HG03565 (cell line): ENCODE data around the gene LIMK2.
"Not testable (repeated sequence)": the region's sequence is repeated elsewhere in the genome, so short reads cannot be mapped to it uniquely, and the experiment has no call there.

ENCODE experiments used
- ATAC-seq: cut with Tn5 transposase; IDR thresholded peaks from one replicate; pipeline ENCODE4 v1.9.1; 2021; ENCODE audit warnings: mild to moderate bottlenecking, moderate library complexity; ENCODE audit not compliant: unreplicated experiment

LIMK2 gene

DNA sequence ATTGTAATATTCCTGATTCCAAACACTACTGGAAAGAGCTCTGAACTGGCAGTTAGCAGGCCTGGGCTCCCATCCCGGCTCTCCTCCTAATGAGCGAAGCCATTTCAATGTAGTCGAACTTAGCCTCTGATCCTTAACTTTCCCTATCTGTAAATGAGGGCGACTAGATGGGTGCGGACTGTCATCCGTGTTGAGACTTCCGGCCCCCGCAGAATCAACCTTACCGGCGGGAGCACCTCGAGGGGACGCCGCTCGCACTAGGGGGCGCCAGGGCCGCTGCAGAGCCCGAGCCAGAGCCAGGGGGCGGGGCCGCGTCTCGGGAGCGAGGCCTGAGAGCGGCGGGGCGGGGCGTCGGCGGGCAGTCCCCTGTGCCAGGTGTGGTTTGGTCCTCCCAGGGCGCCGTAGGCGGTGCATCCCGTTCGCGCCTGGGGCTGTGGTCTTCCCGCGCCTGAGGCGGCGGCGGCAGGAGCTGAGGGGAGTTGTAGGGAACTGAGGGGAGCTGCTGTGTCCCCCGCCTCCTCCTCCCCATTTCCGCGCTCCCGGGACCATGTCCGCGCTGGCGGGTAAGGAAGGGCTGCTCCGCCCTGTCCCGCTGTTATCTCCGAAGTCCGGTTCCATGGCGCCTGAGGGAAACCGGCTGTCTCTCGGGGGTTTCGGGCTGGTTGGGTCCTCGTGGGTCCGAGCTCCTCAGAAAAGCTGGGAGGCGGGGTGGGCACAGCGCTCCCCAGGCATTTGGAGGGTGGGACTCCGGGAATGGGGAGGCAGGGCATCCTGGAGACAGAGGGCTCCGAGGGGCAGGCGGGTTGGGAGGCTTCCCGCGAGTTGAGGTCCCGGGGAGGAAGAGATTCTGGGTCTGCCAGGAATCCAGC, at the start of gene LIMK2:
Gene LIMK2 (plus strand): TSS at position 437 of the 869 bp plus-strand sequence. CDS start 111 bp downstream, at position 548.
- peak; percentile 76 for ATAC-seq

DNA sequence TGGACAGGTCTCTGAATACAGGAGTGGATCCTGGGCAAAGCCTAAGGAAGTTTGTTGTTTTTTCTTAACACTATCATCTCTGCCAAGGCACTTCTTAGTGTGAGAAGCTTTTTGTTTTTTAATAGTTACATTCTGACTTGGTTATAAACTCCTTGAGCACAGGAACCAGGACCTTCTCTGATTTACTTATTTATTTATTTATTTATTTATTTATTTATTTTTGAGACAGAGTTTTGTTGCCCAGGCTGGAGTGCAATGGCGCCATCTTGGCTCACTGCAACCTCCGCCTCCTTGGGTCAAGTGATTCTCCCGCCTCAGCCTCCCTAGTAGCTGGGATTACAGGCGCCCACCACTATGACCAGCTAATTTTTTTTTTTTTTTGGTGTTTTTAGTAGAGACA, 41.1 kb upstream of the LIMK2 start:
- no peak for ATAC-seq

DNA sequence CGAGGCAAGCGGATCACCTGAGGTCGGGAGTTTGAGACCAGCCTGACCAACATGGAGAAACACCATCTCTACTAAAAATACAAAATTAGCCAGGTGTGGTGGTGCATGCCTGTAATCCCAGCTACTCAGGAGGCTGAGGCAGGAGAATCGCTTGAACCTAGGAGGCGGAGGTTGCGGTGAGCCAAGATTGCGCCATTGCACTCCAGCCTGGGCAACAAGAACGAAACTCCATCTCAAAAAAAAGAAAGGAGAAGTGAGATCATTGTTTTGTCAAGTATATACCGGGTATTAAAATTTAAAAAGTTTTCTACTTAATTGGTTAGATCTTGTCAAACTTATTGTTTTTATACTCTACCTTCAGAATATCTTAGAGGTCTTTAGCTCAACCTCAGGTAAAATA, 40.4 kb upstream of the LIMK2 start:
- not testable (repeated sequence) for ATAC-seq

DNA sequence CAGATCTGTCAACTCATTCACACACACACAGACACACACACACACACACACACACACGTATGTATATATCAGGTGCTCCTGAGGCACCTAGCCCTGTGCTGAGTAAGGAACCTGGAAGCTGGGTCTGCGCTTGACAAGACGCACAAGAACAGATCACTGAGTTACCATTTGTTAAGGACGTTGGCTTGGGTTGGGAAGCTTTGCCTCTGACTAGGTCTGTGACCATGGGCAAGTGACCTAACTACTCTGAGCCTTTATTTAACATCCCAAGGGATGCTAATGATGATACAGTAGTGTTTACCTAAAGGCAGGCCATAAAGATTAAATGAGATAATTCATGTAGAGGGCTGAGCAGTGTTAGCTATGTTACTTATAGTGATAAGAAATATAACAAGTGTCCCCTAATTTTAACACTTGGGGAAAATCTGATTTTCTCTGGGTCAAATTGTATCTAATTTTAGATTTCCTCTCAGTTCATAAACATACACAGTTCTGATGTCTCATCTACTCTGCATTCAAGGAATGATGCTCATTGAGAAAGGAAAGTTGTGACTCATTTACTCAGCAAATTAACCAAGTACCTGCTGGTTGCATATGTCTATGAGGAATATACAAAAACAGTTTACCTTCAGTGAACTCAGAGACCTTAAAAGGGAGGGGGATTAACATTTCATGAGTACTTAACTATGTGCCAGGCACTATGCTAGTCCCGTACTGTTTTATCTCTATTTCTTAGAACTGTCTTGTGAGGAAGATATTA, 38.5 kb upstream of the LIMK2 start:
- ATAC-seq: no peak

DNA sequence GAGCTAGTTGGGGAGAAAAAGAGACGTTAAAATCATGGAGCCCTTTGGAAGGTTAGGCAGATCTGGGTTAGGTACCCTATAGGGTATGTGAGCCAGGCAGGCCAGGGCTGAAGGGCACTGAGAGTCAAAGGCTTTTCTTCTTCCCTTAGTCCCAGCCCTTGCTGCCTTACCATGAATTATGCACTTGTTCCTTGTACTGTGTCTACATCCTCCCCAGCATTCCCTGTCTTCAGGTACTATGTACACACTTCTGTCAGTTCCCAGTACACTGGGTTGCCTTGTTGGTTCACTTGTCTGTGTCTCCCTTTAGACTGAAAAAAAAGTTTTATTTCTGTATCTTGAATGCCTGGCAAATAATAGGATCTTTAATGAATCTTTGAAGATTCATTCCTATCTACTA, 35.2 kb upstream of the LIMK2 start:
- ATAC-seq: no peak

DNA sequence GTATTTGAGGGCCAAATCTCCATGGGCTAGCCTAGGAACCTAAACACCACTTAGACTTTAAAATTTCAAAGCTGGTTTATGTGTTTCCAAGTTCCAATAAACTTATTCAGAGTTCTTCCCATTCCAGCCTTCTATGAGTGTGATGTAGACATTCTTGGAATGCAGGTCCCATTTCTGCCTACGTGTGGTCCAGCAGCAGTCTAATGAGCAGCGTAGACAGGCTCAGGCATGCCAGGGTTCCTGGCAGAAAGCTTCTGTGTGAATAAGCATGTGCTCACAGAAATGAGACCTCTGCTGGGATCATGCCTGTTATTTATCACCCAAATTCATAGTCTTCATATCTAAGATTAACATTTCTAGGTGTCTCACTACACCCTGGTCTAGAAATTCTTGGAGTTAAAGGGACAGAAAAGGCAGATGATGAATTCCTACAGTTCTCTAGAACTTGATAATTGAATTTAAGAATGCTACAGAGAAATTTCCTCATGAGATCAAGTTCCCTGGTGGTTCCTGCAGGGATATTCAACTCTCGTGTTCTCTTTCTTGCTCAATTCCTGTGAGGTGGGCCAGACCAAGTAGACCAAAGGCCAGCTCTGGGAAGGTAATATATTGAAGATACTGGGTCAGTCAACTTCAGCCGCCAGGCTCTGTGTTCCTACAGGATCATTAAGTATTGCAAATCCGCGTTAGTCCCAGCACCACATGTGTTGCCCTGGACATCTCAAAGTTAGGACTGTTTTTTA, 34.5 kb upstream of the LIMK2 start:
- ATAC-seq: no peak

DNA sequence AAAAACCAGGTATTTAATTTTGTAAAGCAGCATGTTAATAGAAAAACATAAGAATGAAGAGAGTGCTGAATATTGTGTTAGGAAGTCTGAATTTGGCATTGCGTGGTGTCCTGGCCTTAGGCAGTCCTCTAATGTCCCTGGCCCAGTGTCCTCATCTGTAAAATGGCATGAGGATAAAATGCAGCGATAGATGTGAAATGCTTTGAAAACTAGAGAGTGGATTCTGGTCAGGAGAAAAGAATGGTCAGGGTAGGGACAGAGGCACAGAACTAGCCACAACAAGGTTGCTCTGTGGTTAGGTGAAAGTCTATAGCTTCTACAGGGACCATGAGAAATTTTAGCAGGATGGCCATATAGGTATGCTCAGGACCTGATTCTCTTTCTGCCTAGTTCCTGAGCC, 33.2 kb upstream of the LIMK2 start:
- ATAC-seq: no peak

DNA sequence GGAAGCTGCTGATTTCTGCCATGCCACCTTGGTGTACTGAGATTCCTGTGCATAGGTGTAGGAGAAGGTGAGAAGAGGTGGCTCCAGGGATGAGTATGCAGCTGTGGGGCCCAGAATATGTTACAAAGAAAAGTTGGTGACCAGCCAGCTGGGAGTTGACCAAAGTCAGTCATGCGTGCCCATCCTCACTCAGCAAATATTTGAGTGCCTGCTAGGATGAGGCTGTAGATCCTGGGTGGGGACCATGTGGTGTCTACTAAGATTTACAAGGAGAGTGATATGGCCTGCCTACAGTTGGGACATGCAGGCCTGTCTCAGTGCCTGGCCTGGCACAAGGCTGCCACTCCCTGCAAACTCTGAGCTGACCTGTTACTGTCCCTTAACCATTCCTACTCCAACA, 32.8 kb upstream of the LIMK2 start:
- ATAC-seq: no peak

DNA sequence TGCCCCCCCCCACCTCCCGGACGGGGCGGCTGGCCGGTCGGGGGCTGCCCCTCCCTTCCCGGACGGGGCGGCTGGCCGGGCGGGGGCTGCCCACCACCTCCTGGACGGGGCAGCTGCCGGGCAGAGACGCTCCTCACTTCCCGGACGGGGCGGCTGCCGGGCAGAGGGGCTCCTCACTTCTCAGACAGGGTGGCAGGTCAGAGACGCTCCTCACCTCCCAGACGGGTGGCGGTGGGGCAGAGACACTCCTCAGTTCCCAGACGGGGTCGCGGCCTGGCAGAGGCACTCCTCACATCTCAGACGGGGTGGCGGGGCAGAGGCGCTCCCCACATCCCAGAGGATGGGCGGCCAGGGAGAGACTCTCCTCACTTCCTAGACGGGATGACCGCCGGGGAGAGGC, 28.1 kb upstream of the LIMK2 start:
- no peak for ATAC-seq

DNA sequence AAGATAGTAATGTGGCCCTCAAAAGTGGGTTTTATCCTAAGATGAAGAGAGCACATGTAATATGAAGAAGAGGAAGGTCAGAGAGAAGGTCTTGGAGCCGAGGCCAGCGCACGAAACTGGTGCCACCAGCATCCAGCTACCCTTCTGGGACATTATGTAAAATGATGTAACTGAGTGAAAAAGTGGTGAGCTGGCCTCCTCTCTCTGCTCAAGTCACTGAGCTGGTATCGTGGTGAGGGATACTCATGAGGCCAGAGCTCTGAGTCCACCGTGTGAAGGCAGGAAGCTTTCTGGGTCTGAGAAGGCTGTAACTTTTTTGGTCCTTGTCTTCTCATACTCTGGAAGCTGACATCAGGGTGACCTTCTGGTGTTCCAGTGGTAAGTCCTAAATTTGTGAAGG, 27.0 kb upstream of the LIMK2 start:
- ATAC-seq: no peak

DNA sequence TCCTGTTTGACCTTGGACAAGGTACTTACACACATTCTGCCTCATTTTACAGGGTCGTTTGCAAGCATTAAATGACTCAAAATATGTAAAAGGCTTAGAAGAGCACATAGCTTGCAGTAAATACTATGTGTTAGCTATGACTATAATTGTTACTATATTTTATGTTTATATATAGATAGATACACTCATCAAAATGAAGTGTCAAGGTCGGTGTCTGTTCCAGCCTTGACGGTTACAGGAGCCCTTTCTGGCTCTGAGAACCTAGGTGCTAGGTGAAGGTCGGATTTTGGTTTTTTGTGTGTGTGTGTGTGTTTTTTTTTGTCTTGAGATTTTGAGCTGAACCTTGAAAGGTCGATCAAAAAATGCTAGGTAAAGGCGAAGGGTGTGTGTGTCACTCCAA, 24.5 kb upstream of the LIMK2 start:
- ATAC-seq: no peak

DNA sequence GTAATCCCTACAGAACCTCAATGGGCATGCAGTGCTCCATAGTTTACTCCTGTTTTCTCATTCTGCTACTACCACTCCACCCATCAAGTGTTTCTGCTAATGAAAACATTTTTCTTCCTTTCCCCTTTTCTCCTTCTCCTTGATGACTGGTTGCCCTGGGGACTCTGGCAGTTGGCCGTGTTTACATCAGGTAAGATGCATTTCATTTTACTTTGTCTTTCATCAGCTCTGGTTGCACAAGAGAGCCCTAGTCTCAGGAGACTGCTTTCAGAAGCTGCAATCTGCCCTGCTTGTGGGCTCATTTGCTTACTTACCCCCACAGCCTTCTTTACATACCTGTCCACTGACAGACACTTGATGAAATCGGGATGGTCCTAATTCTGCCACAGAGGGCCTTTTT, 19.6 kb upstream of the LIMK2 start:
- ATAC-seq: no peak

DNA sequence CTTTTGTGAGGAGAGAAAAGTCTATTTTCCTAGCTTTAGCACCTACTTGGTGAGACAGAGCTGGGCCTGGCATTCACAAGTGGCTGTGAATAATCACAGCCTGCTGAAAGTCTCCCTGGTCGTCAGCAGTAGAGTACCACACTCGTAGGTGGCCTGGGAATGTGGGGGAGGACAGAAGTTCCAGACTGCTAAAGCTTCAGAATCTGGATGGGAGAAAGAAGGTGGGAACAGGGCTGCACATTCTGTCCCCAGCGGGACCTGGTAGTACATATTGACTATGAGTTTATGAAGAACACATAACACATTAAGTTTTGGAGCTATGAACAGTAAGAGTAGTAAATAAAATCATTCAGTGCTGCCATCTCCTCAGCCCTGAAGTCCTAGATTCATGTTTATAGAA, 19.0 kb upstream of the LIMK2 start:
- ATAC-seq: no peak

DNA sequence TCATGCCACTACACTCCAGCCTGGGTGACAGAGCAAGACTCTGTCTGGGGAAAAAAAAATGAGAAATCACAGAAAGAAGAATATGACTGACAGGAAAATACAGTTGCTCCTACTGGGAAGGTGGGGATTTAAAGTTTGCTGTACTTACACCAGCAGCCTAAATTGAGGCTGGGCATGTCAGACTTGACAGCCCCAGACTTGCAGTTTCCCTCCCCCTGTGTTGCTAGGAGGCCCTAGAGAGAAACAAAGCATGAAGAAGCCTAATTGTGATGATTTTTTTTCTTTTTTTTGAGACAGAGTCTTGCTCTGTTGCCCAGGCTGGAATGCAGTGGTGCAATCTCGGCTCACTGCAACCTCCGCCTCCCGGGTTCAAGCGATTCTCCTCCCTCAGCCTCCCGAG, 17.4 kb upstream of the LIMK2 start:
- ATAC-seq: not testable (repeated sequence)

DNA sequence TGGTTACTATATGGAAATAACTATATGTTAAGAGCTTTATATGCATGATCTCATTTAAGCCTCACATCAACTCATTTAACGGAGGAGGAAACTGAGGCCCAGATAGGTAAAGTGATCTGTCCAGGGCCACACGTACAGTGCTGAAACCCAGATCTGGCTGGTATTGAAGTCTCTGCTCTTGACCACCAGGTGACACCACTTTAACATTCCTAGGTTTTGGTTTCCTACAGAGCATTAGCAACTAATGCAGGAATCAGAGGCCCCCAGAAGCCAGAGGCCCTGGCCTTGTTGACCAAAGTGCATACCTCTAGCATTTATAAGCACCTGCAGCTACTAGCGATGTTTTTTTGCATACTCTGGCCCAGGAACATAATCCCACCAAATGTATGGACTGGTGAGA, 12.9 kb upstream of the LIMK2 start:
- no peak for ATAC-seq

DNA sequence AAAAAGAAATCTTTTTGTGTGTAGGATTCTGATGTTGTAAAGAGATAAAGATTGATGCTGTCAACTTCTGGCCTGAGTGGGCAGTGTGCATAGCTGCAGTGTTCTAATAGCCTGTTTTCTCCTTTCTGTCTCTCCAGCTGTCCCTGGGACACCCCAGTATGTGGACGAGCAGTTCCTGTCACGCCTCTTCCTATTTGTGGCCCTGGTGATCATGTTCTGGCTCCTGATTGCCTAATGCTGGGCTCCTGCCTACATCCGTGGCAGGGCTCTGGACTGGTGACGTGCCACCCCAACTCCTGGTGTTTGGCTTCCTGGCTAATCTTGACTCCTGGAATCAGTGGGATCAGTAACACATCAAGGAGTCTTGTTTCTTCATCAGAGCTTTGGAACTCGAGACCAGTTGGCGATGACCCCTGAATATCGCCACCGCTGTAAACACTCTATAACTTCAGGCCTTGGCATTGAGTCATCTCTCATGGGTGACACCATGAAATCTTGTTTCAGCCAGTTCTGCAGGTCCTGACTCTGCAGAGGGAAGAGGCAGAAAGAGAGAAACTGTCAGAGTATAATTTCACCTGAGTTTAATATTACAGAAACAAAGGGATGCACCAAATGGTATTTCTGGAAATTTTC, 7.6 kb upstream of the LIMK2 start:
- ATAC-seq: not testable (repeated sequence)

DNA sequence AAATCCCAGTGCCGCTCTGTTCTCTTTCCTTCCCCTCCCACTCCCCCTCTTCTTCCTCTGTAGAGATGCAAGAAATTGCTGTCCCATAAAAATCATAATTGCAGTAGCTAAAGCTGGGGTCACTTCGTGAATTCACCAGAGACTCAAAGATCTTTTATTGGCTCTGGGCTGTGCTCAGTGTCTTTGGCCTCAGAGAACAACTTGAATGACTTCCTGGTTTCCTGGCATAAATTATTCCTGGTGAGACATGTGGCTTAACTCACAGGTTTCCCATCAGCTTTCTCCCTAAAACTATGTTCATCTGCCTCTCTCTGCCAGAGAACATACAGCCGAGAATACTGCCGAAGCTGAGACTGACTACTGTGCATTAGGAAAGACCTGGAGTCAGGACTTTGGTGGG, 7.0 kb upstream of the LIMK2 start:
- ATAC-seq: not testable (repeated sequence)

DNA sequence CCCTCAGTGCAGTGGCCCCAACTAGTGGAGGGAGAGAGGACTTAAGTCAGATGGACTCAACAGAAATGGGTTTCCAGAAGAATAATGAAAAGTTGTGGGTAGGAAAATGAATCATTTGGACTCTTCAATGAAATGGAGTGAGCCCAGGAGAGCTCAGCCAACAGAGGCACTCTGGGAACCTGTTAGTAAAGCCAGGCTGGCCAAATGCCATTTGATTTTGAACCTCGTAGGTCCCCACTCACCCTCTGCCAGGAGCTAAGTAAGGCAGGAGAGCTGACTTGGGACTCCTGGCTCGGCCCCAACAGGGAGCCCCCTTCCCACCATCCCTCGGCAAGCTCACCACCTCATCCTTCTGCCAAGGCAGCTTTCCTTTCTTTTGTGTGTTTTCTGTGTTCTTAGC, 5.6 kb upstream of the LIMK2 start:
- ATAC-seq: not testable (repeated sequence)

DNA sequence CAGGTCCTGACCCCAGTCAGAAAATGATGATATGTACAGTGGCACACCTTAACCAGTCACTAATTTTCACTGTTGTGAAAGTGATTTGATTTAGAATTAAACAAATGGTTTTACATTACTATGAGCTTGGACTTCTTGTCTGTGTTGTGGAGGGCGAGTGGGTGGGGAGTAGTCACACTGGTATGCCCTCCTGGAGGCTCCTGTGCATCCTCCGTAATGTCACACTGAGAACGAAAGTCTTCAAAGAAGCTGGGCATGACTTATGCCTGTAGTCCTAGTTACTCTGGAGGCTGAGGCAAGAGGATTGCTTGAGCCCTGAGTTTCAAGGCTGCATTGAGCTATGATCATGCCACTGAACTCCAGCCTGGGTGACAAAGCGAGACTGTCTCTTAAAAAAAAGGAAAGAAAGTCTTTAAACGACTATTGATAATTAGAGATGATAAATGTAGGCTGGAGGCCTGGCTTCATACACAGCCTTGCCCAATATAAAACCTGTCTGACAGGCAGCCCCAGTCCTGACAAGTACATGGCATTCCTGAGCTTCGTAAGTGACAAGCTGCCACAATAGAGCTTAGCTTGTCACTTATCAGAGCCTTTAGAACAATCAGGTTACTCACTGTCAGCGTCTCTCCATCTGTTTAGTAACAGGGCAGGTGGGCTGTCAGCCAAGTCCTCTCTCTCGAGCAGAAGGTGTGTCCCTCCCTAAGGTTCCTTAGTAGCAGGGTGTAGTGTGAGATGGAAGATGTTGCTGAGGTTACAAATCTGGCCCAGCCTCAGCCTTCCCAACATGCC, 5.0 kb upstream of the LIMK2 start:
- no peak for ATAC-seq
